Sigmoid colon (tissue), 4 donors: ENCODE data around the gene INSL3.

Experiments used
- CTCF ChIP-seq, 4 experiments: fragments of 450-650 bp in 3 of 4; fragments of 200-600 bp in 1 of 4; IDR thresholded peaks; one replicate each; pipeline ENCODE4 v1.5.1; 2016 to 2019; ENCODE audit warnings: antibody characterized with exemption in 4 of 4, mild to moderate bottlenecking in 3 of 4, moderate library complexity in 2 of 4
- EP300 ChIP-seq, 4 donors: sonication (generic); formaldehyde crosslinking; IDR thresholded peaks; one replicate each; pipeline ENCODE4 v1.6.1; 2017; ENCODE audit warnings: antibody characterized with exemption in 4 of 4
- POLR2A ChIP-seq, 2 donors: fragments of 450-650 bp; IDR thresholded peaks; one replicate each; pipeline ENCODE4 v1.6.1; 2016; ENCODE audit warnings: antibody characterized with exemption in 2 of 2, mild to moderate bottlenecking in 2 of 2, moderate library complexity in 2 of 2

GRCh38 chr19:17869114-17869608, 47.8 kb upstream of the INSL3 start:
- no peak for TF ChIP-seq EP300 (IDR thresholded peaks at IDR 0.05)
- TF ChIP-seq CTCF (IDR thresholded peaks at IDR 0.05), result no peak
- no peak for TF ChIP-seq POLR2A (IDR thresholded peaks at IDR 0.05)
